ENCODE measurements around the gene RBM26. TPM values are rescaled to one million over a fixed set of nuclear protein-coding genes. Genes with fewer than 3 reads are reported as not detected.

Gene RBM26
- total RNA-seq, 1 experiment from 2014 or later = 70.5 TPM

- Mint-ChIP-seq H3K4me3 (no peak overlapping the region), H3K36me3 (ENCODE audit: insufficient read depth in 1 of 3, low read depth in 3 of 3) (peaks cover 23 to 70% (median 69%) of the 10 kb centered on the region in 3 experiments; a peak in 6 of 7 replicates), H3K27ac (peak overlapping the region in 2 of 3 experiments; percentile 32 to 46; a peak in 4 of 7 replicates), H3K9me3 (no peaks in the 10 kb centered on the region), H3K27me3 (ENCODE audit: low read depth) (no peaks in the 10 kb centered on the region), H3K4me1 (no peaks in the 10 kb centered on the region)
- Histone ChIP-seq H3K27me3 (ENCODE audit: insufficient read depth, low read length) (no peaks in the 10 kb centered on the region), H3K27ac (ENCODE audit: insufficient read length, low read depth, low read length) (no peak overlapping the region), H4K91ac (ENCODE audit: insufficient read length, low read depth, low read length) (no peak overlapping the region), H3K4ac (ENCODE audit: low read depth, low read length) (no peak overlapping the region), H4K20me1 (ENCODE audit: control insufficient read depth, insufficient read depth, insufficient read length) (no peaks in the 10 kb centered on the region), H2BK12ac (ENCODE audit: insufficient read length, low read depth, low read length) (no peak overlapping the region), H3K18ac (ENCODE audit: insufficient read length, low read depth, low read length) (no peak overlapping the region), H4K5ac (ENCODE audit: insufficient read length, low read depth, low read length) (no peak overlapping the region), H2AFZ (ENCODE audit: low read length) (no peak overlapping the region), H2BK120ac (ENCODE audit: low read depth, low read length, poor library complexity, severe bottlenecking) (no peak overlapping the region), H3T11ph (ENCODE audit: low read length) (no peak overlapping the region), H2AK5ac (ENCODE audit: insufficient read length, low read length) (no peak overlapping the region), H4K8ac (replicated peaks; ENCODE audit: insufficient read length, low read depth, low read length) (no peak overlapping the region), H3K56ac (ENCODE audit: insufficient read length, low read depth, low read length) (no peak overlapping the region), H2BK20ac (ENCODE audit: low read depth, low read length, poor library complexity, severe bottlenecking) (no peak overlapping the region), H3K9ac (ENCODE audit: extremely low read depth, insufficient read length, low read length) (no peak overlapping the region), H3K23ac (ENCODE audit: insufficient read length, low read depth, low read length) (no peak overlapping the region), H3K23me2 (ENCODE audit: insufficient read length, low read depth, low read length, poor library complexity, severe bottlenecking) (no peaks in the 10 kb centered on the region), H3K4me1 (ENCODE audit: insufficient read depth, low read length) (no peaks in the 10 kb centered on the region), H3K4me2 (ENCODE audit: insufficient read depth, insufficient read length, low read length) (no peak overlapping the region), H3K79me1 (ENCODE audit: insufficient read depth, low read depth, low read length, poor library complexity, severe bottlenecking) (no peaks in the 10 kb centered on the region), H2BK5ac (ENCODE audit: insufficient read length, low read length) (no peak overlapping the region), H3K79me2 (ENCODE audit: insufficient read depth, low read length) (no peaks in the 10 kb centered on the region), H3K9me3 (ENCODE audit: control insufficient read depth, low read depth, low read length) (no peaks in the 10 kb centered on the region), H2BK15ac (ENCODE audit: low read depth, low read length) (no peak overlapping the region), H3K14ac (ENCODE audit: insufficient read depth, low read length) (no peak overlapping the region)
- no CpG with 5 or more reads among the region's 3 CpGs for WGBS (ENCODE audit: extremely low coverage, insufficient read length, low lambda C conversion rate)
- TF ChIP-seq, protein P1, sequence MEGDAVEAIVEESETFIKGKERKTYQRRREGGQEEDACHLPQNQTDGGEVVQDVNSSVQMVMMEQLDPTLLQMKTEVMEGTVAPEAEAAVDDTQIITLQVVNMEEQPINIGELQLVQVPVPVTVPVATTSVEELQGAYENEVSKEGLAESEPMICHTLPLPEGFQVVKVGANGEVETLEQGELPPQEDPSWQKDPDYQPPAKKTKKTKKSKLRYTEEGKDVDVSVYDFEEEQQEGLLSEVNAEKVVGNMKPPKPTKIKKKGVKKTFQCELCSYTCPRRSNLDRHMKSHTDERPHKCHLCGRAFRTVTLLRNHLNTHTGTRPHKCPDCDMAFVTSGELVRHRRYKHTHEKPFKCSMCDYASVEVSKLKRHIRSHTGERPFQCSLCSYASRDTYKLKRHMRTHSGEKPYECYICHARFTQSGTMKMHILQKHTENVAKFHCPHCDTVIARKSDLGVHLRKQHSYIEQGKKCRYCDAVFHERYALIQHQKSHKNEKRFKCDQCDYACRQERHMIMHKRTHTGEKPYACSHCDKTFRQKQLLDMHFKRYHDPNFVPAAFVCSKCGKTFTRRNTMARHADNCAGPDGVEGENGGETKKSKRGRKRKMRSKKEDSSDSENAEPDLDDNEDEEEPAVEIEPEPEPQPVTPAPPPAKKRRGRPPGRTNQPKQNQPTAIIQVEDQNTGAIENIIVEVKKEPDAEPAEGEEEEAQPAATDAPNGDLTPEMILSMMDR (conservative IDR thresholded peaks at IDR 0.05) = no peak
- DNase-seq = no peak
These were observed 44.8 kb downstream of the RBM26 start for GRCh38 chr13:79361299-79361698.
